ENCODE measurements around the gene ANKMY1.

DNA sequence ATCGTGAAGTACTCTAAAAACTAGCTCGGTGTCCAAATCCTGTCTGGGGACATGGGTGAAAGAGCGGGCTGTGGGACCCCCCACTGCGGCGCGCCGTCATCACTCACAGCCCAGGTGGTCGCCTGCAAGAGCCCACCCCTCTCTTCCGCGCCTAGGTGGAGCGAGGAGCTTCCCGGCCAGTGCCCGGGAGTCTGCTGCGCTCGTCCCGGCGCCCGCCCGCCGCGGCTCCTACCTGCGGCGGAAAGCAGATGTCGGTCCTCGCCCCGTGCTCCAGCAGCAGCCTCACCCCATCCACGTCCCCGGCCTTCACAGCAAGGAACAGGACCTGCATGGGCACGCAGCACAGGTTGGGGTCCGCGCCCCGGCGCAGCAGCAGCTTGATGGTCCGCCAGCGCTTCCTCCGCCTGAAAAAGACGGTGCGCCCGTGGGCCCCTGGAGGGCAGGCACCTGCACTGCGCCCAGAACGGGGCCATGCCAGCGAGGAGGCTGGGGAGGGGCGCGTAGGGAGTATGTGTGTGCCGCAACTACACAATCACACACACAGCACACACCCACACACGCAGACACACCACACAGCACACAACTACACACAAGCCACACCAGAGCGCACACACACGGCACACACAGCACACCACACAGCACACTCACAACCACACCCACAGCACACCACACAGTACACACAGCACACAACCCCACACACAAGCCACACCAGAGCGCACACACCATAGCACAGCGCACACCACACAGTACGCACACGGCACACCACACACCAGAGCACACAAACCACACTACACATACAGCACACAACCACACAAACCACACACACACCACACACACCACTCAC lies 37.4 kb downstream of the ANKMY1 start:
- TF ChIP-seq, protein P1, sequence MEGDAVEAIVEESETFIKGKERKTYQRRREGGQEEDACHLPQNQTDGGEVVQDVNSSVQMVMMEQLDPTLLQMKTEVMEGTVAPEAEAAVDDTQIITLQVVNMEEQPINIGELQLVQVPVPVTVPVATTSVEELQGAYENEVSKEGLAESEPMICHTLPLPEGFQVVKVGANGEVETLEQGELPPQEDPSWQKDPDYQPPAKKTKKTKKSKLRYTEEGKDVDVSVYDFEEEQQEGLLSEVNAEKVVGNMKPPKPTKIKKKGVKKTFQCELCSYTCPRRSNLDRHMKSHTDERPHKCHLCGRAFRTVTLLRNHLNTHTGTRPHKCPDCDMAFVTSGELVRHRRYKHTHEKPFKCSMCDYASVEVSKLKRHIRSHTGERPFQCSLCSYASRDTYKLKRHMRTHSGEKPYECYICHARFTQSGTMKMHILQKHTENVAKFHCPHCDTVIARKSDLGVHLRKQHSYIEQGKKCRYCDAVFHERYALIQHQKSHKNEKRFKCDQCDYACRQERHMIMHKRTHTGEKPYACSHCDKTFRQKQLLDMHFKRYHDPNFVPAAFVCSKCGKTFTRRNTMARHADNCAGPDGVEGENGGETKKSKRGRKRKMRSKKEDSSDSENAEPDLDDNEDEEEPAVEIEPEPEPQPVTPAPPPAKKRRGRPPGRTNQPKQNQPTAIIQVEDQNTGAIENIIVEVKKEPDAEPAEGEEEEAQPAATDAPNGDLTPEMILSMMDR (IDR thresholded peaks at IDR 0.05; ENCODE audit: poor library complexity): no peak
- no peak for TF ChIP-seq EZH2 (IDR thresholded peaks at IDR 0.05; ENCODE audit: borderline replicate concordance)

Measured in hepatocyte (in vitro differentiated cells).